PC-9 (cell line): ENCODE measurements around the gene ZNF211. TPM values are rescaled to one million over a fixed set of nuclear protein-coding genes. Genes with fewer than 3 reads are reported as not detected.

Experiments used
- Bru-seq: library from RNA; stranded (reverse); fragments of 400-500 nt; gene quantifications from one replicate; lab custom pipeline; 2021; lab: Mats Ljungman, UMichigan
- BruChase-seq, 2 experiments: library from RNA; stranded (reverse); fragments of 400-500 nt; gene quantifications; one replicate each; lab custom pipeline; 2021; lab: Mats Ljungman, UMichigan
- BruUV-seq: library from RNA; stranded (reverse); fragments of 400-500 nt; replicated peaks from 2 replicates; lab custom pipeline; 2021; lab: Mats Ljungman, UMichigan
- CTCF ChIA-PET: fragments of 300-600 bp; sonication (Branson Sonifier 250); formaldehyde crosslinking; loops from one replicate; lab custom pipeline; 2022; ENCODE audit warnings: antibody characterized with exemption; lab: Charles Lee
- POLR2A ChIA-PET: fragments of 300-600 bp; sonication (Branson Sonifier 250); formaldehyde crosslinking; loops from one replicate; lab custom pipeline; 2022; ENCODE audit warnings: antibody characterized with exemption; ENCODE audit not compliant: unreplicated experiment; lab: Charles Lee
- DNase-seq, 2 experiments: peaks; one replicate each; pipeline versions ENCODE4 v3.0.0 to v3.0.0-alpha.2; 2015 to 2022; ENCODE audit warnings: mixed read lengths in 1 of 2
- H2AFZ ChIP-seq: fragments of 200-600 bp; sonication (generic); 2 replicates; pipeline ENCODE4 v1.8.1; 2017; ENCODE audit warnings: antibody characterized with exemption
- H3F3A ChIP-seq: fragments of 200-600 bp; sonication (generic); 2 replicates; pipeline ENCODE4 v1.8.1; 2017; ENCODE audit warnings: antibody characterized with exemption, mild to moderate bottlenecking, low read depth; ENCODE audit not compliant: insufficient read depth
- H3K27ac ChIP-seq: fragments of 200-600 bp; sonication (generic); 2 replicates; pipeline ENCODE4 v1.6.1; 2016; ENCODE audit warnings: mixed run types
- H3K27me3 ChIP-seq: fragments of 200-600 bp; sonication (generic); 2 replicates; pipeline ENCODE4 v1.6.1; 2016; ENCODE audit warnings: low read depth, mixed run types; ENCODE audit not compliant: insufficient read depth
- H3K36me3 ChIP-seq: fragments of 200-600 bp; sonication (generic); 2 replicates; pipeline ENCODE4 v1.6.1; 2016; ENCODE audit warnings: low read depth, mixed run types
- H3K4me1 ChIP-seq: fragments of 200-600 bp; sonication (generic); replicated peaks from 2 replicates; pipeline ENCODE4 v1.6.1; 2016; ENCODE audit warnings: mixed run types; ENCODE audit not compliant: insufficient read depth
- H3K4me2 ChIP-seq: fragments of 200-600 bp; sonication (generic); 2 replicates; pipeline ENCODE4 v1.6.1; 2017; ENCODE audit warnings: mixed run types
- H3K4me3 ChIP-seq: fragments of 200-600 bp; sonication (generic); 2 replicates; pipeline ENCODE4 v1.6.1; 2016; ENCODE audit warnings: mixed run types
- H3K79me2 ChIP-seq: fragments of 200-600 bp; sonication (generic); 2 replicates; pipeline ENCODE4 v1.6.1; 2017; ENCODE audit warnings: low read depth, mixed run types
- H3K9me2 ChIP-seq: fragments of 200-600 bp; sonication (generic); 2 replicates; pipeline ENCODE4 v1.8.1; 2017; ENCODE audit warnings: mild to moderate bottlenecking; ENCODE audit not compliant: insufficient read depth
- H3K9me3 ChIP-seq: fragments of 200-600 bp; sonication (generic); 2 replicates; pipeline ENCODE4 v1.8.1; 2016; ENCODE audit warnings: low read depth; ENCODE audit not compliant: insufficient read depth
- H4K20me1 ChIP-seq: fragments of 200-600 bp; sonication (generic); 2 replicates; pipeline ENCODE4 v1.8.1; 2017; ENCODE audit not compliant: insufficient read depth
- CTCF ChIP-seq: fragments of 200-600 bp; sonication (generic); conservative IDR thresholded peaks from 2 replicates; pipeline ENCODE4 v1.6.1; 2017; ENCODE audit warnings: mixed run types, antibody characterized with exemption, mild to moderate bottlenecking, moderate library complexity
- EZH2 ChIP-seq: fragments of 200-600 bp; sonication (generic); IDR thresholded peaks from 2 replicates; pipeline ENCODE4 v1.8.0; 2017; ENCODE audit warnings: antibody characterized with exemption, low read depth
- intact Hi-C: fragments of 100-400 bp; cut with micrococcal nuclease; formaldehyde crosslinking; loops from one replicate; pipeline ENCODE4 v1.10.0; 2022; ENCODE audit not compliant: unreplicated experiment
- long read RNA-seq: library from polyadenylated mRNA; stranded (forward); transcript quantifications from one replicate; pipeline ENCODE4 v2.0.0, GENCODE V29; 2022
- total RNA-seq: library from RNA; stranded (reverse); gene quantifications from 2 replicates; pipeline ENCODE4 v1.2.3, GENCODE V29; 2021

Gene ZNF211
- total RNA-seq (7.9 and 11.4 TPM in 2 replicates), Bru-seq, nascent RNA (percentile 57 among the genes with signal in this experiment), BruChase-seq, experiment 1, labeled RNA remaining after a 2-hour chase (percentile 72 among the genes with signal in this experiment), BruChase-seq, experiment 2, labeled RNA remaining after a 6-hour chase (percentile 63 among the genes with signal in this experiment)
- long read RNA-seq, partial matches to known transcripts = 1 of 10 reads
- long read RNA-seq, other reads (novel, unspliced or antisense) = 6 of 10 reads

- POLR2A ChIA-PET = interaction anchor here (0.5 to 0.7 kb wide), 5 partner anchors 136 to 900 kb away, joined by 3 to 15 read pairs (median 3); partner anchors contain the start of gene ZNF586
Measured at GRCh38 chr19:57632987-57633831, at the start of gene ZNF211. TSS of gene ZNF211 (plus strand) at chr19:57633168. CDS start at chr19:57633347, 179 bp downstream.

GRCh38 chr19:57583521-57584416, 49.2 kb upstream of the ZNF211 start, which contains the start of gene ZIK1:
TSS of gene ZIK1 (plus strand) at chr19:57584145. CDS start at chr19:57584357, 212 bp downstream.
- Histone ChIP-seq H3K79me2 (no peaks in the 10 kb centered on the region), H4K20me1 (no peaks in the 10 kb centered on the region), H3K9me3 (peaks cover 17% of the 10 kb centered on the region), H3K4me2 (no peak within 1 kb of the TSS), H3F3A (no peaks in the 10 kb centered on the region), H3K4me3 (no peak within 1 kb of the TSS), H3K4me1 (peaks cover 4% of the 10 kb centered on the region; the same call in 1 of the 2 replicates), H3K36me3 (no peaks in the 10 kb centered on the region), H2AFZ (no peak within 1 kb of the TSS), H3K9me2 (no peaks in the 10 kb centered on the region), H3K27me3 (0 out of 2 replicates have a peak, but pooled peaks cover 3% of the 10 kb centered on the region), H3K27ac (no peak within 1 kb of the TSS)
- peak in 1 of 2 experiments; percentile 49 for DNase-seq
- no peak for TF ChIP-seq CTCF
- no peak for TF ChIP-seq EZH2
- ChIA-PET CTCF (no interaction called here), POLR2A (no interaction called here)
- no TSS peak for BruUV-seq
- intact Hi-C loops = no loop called here

More at GRCh38 chr19:57632987-57633831, at the start of gene ZNF211:
- H3K4me3 ChIP-seq = peak within 1 kb of the TSS; percentile 74
- no TSS peak for BruUV-seq
- H3K4me2 ChIP-seq = peak within 1 kb of the TSS; percentile 91
- no peaks in the 10 kb centered on the region for H4K20me1 ChIP-seq
- CTCF ChIA-PET = interaction anchor here (0.6 kb wide), 1 partner anchor 193 kb away, joined by 3 read pairs; no protein-coding TSS in a partner anchor
- H3K27ac ChIP-seq = no peak within 1 kb of the TSS
- peaks cover 9% of the 10 kb centered on the region; the same call in 1 of the 2 replicates for H3K79me2 ChIP-seq
- H3K4me1 ChIP-seq = peaks cover 7% of the 10 kb centered on the region
- no peaks in the 10 kb centered on the region for H3K9me2 ChIP-seq
- TF ChIP-seq EZH2 (no peak), CTCF (no peak)
- H3K27me3 ChIP-seq = no peaks in the 10 kb centered on the region
- intact Hi-C loops = loop anchor here (1.0 to 5.0 kb wide), 3 partner anchors 19 to 76 kb away; partner anchors contain the start of genes ZNF134, ZNF550 and ZNF551
- peak within 1 kb of the TSS; percentile 98 for H2AFZ ChIP-seq
- peaks cover 20% of the 10 kb centered on the region for H3K36me3 ChIP-seq
- no peaks in the 10 kb centered on the region for H3F3A ChIP-seq
- peak; percentile 90 to 91 for DNase-seq
- peaks cover 19% of the 10 kb centered on the region for H3K9me3 ChIP-seq
